SJSA1 (cell line): ENCODE measurements around the gene LRRFIP1. TPM values are rescaled to one million over a fixed set of nuclear protein-coding genes. Genes with fewer than 3 reads are reported as not detected.

Experiments
- DNase-seq, 2 experiments: peaks; one replicate each; pipeline ENCODE4 v3.0.0-alpha.2; 2015 to 2020; ENCODE audit warnings: low spot score in 2 of 2, low read depth in 1 of 2
- H3K27ac ChIP-seq: fragments of 250-450 bp; sonication (Bioruptor Pico); 2 replicates; pipeline ENCODE4 v1.5.1; 2020; ENCODE audit warnings: mild to moderate bottlenecking, moderate library complexity
- H3K27me3 ChIP-seq: fragments of 250-450 bp; sonication (Bioruptor Pico); replicated peaks from 2 replicates; pipeline ENCODE4 v1.5.1; 2020; ENCODE audit warnings: mild to moderate bottlenecking, moderate library complexity
- H3K36me3 ChIP-seq: fragments of 250-450 bp; sonication (Bioruptor Pico); 2 replicates; pipeline ENCODE4 v1.5.1; 2020; ENCODE audit warnings: mild to moderate bottlenecking
- H3K4me1 ChIP-seq: fragments of 250-450 bp; sonication (Bioruptor Pico); replicated peaks from 2 replicates; pipeline ENCODE4 v1.6.1; 2021; ENCODE audit warnings: mild to moderate bottlenecking
- H3K4me3 ChIP-seq: fragments of 250-450 bp; sonication (Bioruptor Pico); 2 replicates; pipeline ENCODE4 v1.5.1; 2020; ENCODE audit warnings: mild to moderate bottlenecking
- H3K9me3 ChIP-seq: fragments of 250-450 bp; sonication (Bioruptor Pico); replicated peaks from 2 replicates; pipeline ENCODE4 v1.5.1; 2020; ENCODE audit warnings: mild to moderate bottlenecking
- total RNA-seq: library from RNA; depleted of rRNA; stranded (reverse); fragments of >200 nt; shearing (Covaris generic); gene quantifications from 2 replicates; pipeline ENCODE4 v1.2.3, GENCODE V29; 2014

LRRFIP1 gene
- total RNA-seq, 1 experiment from 2014 or later, result 76.7 TPM

GRCh38 chr2:237731663-237732062 is 104.3 kb downstream of the LRRFIP1 start:
- no peaks in the 10 kb centered on the region for H3K27me3 ChIP-seq
- H3K9me3 ChIP-seq, result no peaks in the 10 kb centered on the region
- peaks cover 69% of the 10 kb centered on the region for H3K4me1 ChIP-seq
- peak; percentile 60 to 72 for DNase-seq
- peaks cover 19% of the 10 kb centered on the region for H3K36me3 ChIP-seq
- H3K4me3 ChIP-seq, result no peak overlapping the region
- H3K27ac ChIP-seq, result peak overlapping the region; percentile 33; the same call in 1 of the 2 replicates

DNA sequence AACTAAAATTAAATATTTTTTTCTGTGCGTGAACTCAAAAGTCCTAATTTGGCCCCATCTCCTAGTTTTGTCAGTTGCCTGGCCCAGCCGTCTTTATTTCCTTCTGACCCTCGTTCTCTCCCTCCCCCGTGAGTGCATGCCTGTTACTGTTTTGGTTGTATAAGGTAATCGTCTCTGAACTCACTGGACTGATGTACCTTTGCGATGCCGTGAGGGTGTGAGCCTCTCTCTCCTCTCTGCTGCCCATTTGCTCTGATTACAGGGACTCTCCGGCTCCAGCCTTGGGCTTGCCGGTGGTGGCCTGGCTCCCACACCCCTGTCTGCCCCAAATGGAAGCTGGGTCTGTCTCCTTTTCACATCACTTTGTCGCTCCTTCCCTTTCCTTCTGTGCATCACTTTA is 104.7 kb downstream of the LRRFIP1 start:
- peak in 1 of 2 experiments; percentile 39 for DNase-seq
- H3K27ac ChIP-seq, result peak overlapping the region; percentile 33; the same call in 1 of the 2 replicates
- H3K36me3 ChIP-seq, result peaks cover 23% of the 10 kb centered on the region
- H3K9me3 ChIP-seq, result no peaks in the 10 kb centered on the region
- H3K4me3 ChIP-seq, result no peak overlapping the region
- H3K27me3 ChIP-seq, result no peaks in the 10 kb centered on the region
- H3K4me1 ChIP-seq, result peaks cover 66% of the 10 kb centered on the region

- Histone ChIP-seq H3K4me1 (peaks cover 63% of the 10 kb centered on the region), H3K4me3 (no peak overlapping the region), H3K27me3 (no peaks in the 10 kb centered on the region), H3K27ac (no peak overlapping the region), H3K9me3 (no peaks in the 10 kb centered on the region), H3K36me3 (peaks cover 25% of the 10 kb centered on the region)
- peak in 1 of 2 experiments; percentile 44 for DNase-seq
Measured at GRCh38 chr2:237732790-237733381, 105.5 kb downstream of the LRRFIP1 start.

GRCh38 chr2:237733677-237734300 is 106.4 kb downstream of the LRRFIP1 start:
- peak in 1 of 2 experiments; percentile 41 for DNase-seq
- H3K36me3 ChIP-seq, result peaks cover 32% of the 10 kb centered on the region
- H3K4me3 ChIP-seq, result no peak overlapping the region
- no peak overlapping the region; the same call in 1 of the 2 replicates for H3K27ac ChIP-seq
- no peaks in the 10 kb centered on the region for H3K9me3 ChIP-seq
- peaks cover 61% of the 10 kb centered on the region for H3K4me1 ChIP-seq
- no peaks in the 10 kb centered on the region for H3K27me3 ChIP-seq

DNA sequence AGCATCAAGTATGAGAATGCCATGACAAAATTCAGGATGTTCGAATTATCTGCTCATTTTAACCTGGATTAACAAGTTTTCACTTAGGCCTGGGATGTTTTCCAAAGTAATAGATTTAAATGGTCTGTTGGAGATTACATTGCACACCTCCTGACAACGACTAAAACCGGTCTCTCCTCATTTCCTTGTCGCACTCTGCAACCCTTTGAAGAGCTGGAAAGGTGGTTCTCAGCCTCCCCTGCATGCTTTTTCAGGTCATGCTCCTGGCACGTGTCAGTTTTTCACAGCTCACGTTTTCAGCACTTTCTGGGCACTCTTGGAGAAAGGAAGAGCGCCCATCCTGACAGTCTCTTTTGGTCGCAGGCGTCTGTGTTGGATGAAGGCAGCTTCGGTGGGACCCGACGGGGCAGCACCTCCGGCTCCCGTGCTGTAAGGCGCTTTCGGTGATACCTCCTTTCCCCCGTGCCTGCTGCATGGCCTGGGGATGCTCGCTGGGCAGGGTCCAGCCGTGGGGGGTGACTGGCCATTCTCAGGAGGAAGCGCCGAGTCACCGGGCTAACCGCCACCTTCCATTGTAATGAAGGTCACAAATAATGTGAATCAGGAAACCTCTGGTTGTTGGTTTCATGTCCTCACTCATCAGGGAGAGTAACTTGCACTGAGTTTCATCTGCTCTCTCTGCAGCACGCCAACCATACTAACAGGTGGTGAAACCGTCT is 107.7 kb downstream of the LRRFIP1 start:
- Histone ChIP-seq H3K9me3 (no peaks in the 10 kb centered on the region), H3K4me3 (no peak overlapping the region), H3K27ac (no peak overlapping the region), H3K36me3 (peaks cover 37% of the 10 kb centered on the region), H3K4me1 (peaks cover 49% of the 10 kb centered on the region), H3K27me3 (no peaks in the 10 kb centered on the region)
- DNase-seq, result peak in 1 of 2 experiments; percentile 8

DNA sequence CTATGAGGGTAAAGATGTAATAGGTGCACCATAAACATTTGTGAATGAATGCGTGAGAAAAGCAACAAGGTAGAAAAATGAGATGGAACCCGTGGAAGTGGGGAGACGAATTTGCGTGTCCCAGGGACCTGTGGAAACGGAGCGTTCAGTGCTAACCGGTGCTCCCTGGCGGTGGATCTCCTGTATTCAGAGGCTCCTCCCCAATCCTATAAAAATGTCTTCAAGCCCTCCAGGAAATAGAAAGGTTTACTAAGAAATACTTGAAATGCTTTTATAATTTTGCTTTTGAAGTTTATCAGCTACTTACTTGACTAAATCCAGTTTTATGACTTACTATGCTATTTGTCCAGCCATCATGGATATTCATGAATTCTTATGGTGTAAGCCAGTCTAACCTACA is 108.4 kb downstream of the LRRFIP1 start:
- Histone ChIP-seq H3K27ac (no peak overlapping the region), H3K4me1 (peaks cover 41% of the 10 kb centered on the region)

GRCh38 chr2:237736783-237737182 is 109.4 kb downstream of the LRRFIP1 start:
- Histone ChIP-seq H3K4me1 (peaks cover 31% of the 10 kb centered on the region), H3K4me3 (no peak overlapping the region), H3K27ac (no peak overlapping the region), H3K9me3 (no peaks in the 10 kb centered on the region), H3K36me3 (peaks cover 37% of the 10 kb centered on the region), H3K27me3 (no peaks in the 10 kb centered on the region)
- DNase-seq, result no peak

More for the DNA sequence above, 108.4 kb downstream of the LRRFIP1 start:
- no peak for DNase-seq
- H3K4me3 ChIP-seq, result no peak overlapping the region
- H3K27me3 ChIP-seq, result no peaks in the 10 kb centered on the region
- H3K36me3 ChIP-seq, result peaks cover 37% of the 10 kb centered on the region
- no peaks in the 10 kb centered on the region for H3K9me3 ChIP-seq

GRCh38 chr2:237737196-237737865 is 109.9 kb downstream of the LRRFIP1 start:
- Histone ChIP-seq H3K27ac (no peak overlapping the region), H3K4me3 (no peak overlapping the region), H3K4me1 (peaks cover 26% of the 10 kb centered on the region), H3K9me3 (no peaks in the 10 kb centered on the region), H3K36me3 (peaks cover 37% of the 10 kb centered on the region), H3K27me3 (no peaks in the 10 kb centered on the region)
- DNase-seq, result no peak

GRCh38 chr2:237738255-237738654 is 110.9 kb downstream of the LRRFIP1 start:
- no peaks in the 10 kb centered on the region for H3K9me3 ChIP-seq
- peaks cover 37% of the 10 kb centered on the region for H3K36me3 ChIP-seq
- H3K27me3 ChIP-seq, result no peaks in the 10 kb centered on the region
- no peak overlapping the region for H3K4me3 ChIP-seq
- no peak for DNase-seq
- peaks cover 17% of the 10 kb centered on the region for H3K4me1 ChIP-seq
- H3K27ac ChIP-seq, result no peak overlapping the region

- Histone ChIP-seq H3K9me3 (no peaks in the 10 kb centered on the region), H3K27ac (no peak overlapping the region), H3K4me3 (no peak overlapping the region), H3K4me1 (peaks cover 19% of the 10 kb centered on the region), H3K36me3 (peaks cover 40% of the 10 kb centered on the region), H3K27me3 (no peaks in the 10 kb centered on the region)
- DNase-seq, result no peak
Measured at GRCh38 chr2:237739101-237739500, 111.7 kb downstream of the LRRFIP1 start.

DNA sequence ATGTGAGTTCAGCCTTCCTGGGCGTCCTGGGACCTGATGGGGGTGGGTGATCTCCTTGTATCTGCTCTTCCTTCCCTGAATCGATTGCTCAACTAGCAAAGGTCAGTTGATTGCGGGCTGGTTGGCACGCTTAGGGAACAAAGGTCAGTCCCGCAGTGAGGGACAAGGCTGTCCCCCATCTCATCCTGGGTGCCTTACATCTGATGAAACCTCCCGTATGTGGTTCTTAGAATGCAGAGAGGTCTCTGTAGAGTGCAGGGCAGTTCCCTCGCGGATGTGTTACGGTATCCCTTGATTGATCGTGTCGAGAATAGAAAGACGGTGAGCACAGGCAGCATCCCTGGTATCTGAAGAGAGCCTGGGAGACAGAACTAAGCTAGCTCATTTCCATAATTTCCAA is 114.8 kb downstream of the LRRFIP1 start:
- Histone ChIP-seq H3K27me3 (no peaks in the 10 kb centered on the region), H3K36me3 (peaks cover 30% of the 10 kb centered on the region), H3K4me1 (peaks cover 16% of the 10 kb centered on the region), H3K4me3 (no peak overlapping the region), H3K27ac (no peak overlapping the region), H3K9me3 (no peaks in the 10 kb centered on the region)
- peak in 1 of 2 experiments; percentile 24 for DNase-seq

DNA sequence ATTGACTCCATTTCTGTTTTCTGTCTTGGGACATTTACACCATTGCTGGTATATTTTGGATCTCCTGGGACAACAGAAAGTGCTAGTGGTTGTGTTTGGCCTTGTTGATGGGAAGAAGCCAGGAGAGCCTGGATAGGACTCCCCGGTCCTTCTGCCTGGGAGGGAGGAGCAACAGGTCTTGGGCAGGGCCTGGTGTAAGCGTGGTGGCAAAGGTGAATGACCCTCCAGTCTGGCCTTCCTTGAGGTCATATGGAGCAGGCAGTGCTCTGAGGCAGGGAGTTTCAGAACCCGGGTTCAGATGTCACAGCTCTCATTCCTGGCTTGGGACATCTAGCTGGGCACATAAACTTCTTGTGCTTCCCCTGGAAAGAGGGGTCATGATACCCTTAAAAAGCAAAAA is 115.2 kb downstream of the LRRFIP1 start:
- Histone ChIP-seq H3K36me3 (peaks cover 34% of the 10 kb centered on the region), H3K4me3 (no peak overlapping the region), H3K27ac (no peak overlapping the region), H3K4me1 (peaks cover 15% of the 10 kb centered on the region), H3K9me3 (no peaks in the 10 kb centered on the region), H3K27me3 (no peaks in the 10 kb centered on the region)
- peak in 1 of 2 experiments; percentile 25 for DNase-seq

- H3K27ac ChIP-seq, result no peak overlapping the region
- peak in 1 of 2 experiments; percentile 23 for DNase-seq
- H3K9me3 ChIP-seq, result no peaks in the 10 kb centered on the region
Measured at GRCh38 chr2:237743024-237743423, 115.6 kb downstream of the LRRFIP1 start.

More at GRCh38 chr2:237743024-237743423, 115.6 kb downstream of the LRRFIP1 start:
- Histone ChIP-seq H3K4me1 (peaks cover 13% of the 10 kb centered on the region), H3K36me3 (peaks cover 36% of the 10 kb centered on the region), H3K4me3 (no peak overlapping the region), H3K27me3 (no peaks in the 10 kb centered on the region)
